Mesendoderm (in vitro differentiated cells): Measurements from ENCODE around the gene ZNF641.

Experiments used
- DNase-seq: peaks from one replicate; pipeline ENCODE4 v3.0.0; 2013
- H2AK5ac ChIP-seq: 2 replicates; pipeline ENCODE4 v1.6.1; 2013; ENCODE audit warnings: low read length, inconsistent platforms
- H2BK120ac ChIP-seq: 2 replicates; pipeline ENCODE4 v1.6.1; 2013; ENCODE audit warnings: low read depth, mild to moderate bottlenecking, low read length, moderate library complexity, mixed read lengths
- H2BK15ac ChIP-seq: replicated peaks from 2 replicates; pipeline ENCODE4 v1.6.1; 2013; ENCODE audit warnings: low read depth, mild to moderate bottlenecking, moderate library complexity
- H2BK5ac ChIP-seq: 2 replicates; pipeline ENCODE4 v1.6.1; 2013; ENCODE audit warnings: low read length, inconsistent platforms
- H3K18ac ChIP-seq: 2 replicates; pipeline ENCODE4 v1.6.1; 2013; ENCODE audit warnings: mild to moderate bottlenecking, low read length, mixed read lengths
- H3K23ac ChIP-seq: one replicate; pipeline ENCODE4 v1.6.1; 2013; ENCODE audit warnings: low read length
- H3K27ac ChIP-seq: 2 replicates; pipeline ENCODE4 v1.5.1; 2013; ENCODE audit warnings: low read depth, mild to moderate bottlenecking, inconsistent platforms, low read length, moderate library complexity
- H3K27me3 ChIP-seq: 2 replicates; pipeline ENCODE4 v1.6.1; 2013; ENCODE audit warnings: low read length, control low read depth, mild to moderate bottlenecking, inconsistent platforms; ENCODE audit not compliant: insufficient read depth, poor library complexity
- H3K36me3 ChIP-seq: 2 replicates; pipeline ENCODE4 v1.6.1; 2013; ENCODE audit warnings: low read length, inconsistent platforms; ENCODE audit not compliant: control insufficient read depth, insufficient read depth
- H3K4ac ChIP-seq: one replicate; pipeline ENCODE4 v1.6.1; 2013; ENCODE audit warnings: low read depth, mild to moderate bottlenecking, low read length, moderate library complexity
- H3K4me1 ChIP-seq: 2 replicates; pipeline ENCODE4 v1.6.1; 2013; ENCODE audit warnings: low read depth, low read length, inconsistent platforms; ENCODE audit not compliant: control insufficient read depth
- H3K4me2 ChIP-seq: 2 replicates; pipeline ENCODE4 v1.6.1; 2013; ENCODE audit warnings: low read length
- H3K4me3 ChIP-seq: 2 replicates; pipeline ENCODE4 v1.5.1; 2013; ENCODE audit warnings: mild to moderate bottlenecking, low read length
- H3K56ac ChIP-seq: one replicate; pipeline ENCODE4 v1.6.1; 2013; ENCODE audit warnings: low read length
- H3K79me1 ChIP-seq: 2 replicates; pipeline ENCODE4 v1.6.1; 2013; ENCODE audit warnings: low read length, inconsistent platforms
- H3K79me2 ChIP-seq: 2 replicates; pipeline ENCODE4 v1.6.1; 2013; ENCODE audit warnings: mild to moderate bottlenecking, low read length; ENCODE audit not compliant: control insufficient read depth, insufficient read depth
- H3K9ac ChIP-seq: 2 replicates; pipeline ENCODE4 v1.6.1; 2013; ENCODE audit warnings: low read length, inconsistent platforms
- H4K5ac ChIP-seq: one replicate; pipeline ENCODE4 v1.6.1; 2013; ENCODE audit warnings: low read length
- H4K8ac ChIP-seq: one replicate; pipeline ENCODE4 v1.6.1; 2013; ENCODE audit warnings: low read depth, mild to moderate bottlenecking, control low read depth, low read length, moderate library complexity
- WGBS: extraction: QIAGEN DNeasy Blood & Tissue Kit; methylation state at CpG from one replicate; pipeline ENCODE4 v1.1.7; 2013; ENCODE audit warnings: low lambda C conversion rate, missing lambda C conversion rate; ENCODE audit not compliant: insufficient coverage; ENCODE audit errors: extremely low coverage; 5-methylcytosine and 5-hydroxymethylcytosine counted together

ZNF641 gene

DNA sequence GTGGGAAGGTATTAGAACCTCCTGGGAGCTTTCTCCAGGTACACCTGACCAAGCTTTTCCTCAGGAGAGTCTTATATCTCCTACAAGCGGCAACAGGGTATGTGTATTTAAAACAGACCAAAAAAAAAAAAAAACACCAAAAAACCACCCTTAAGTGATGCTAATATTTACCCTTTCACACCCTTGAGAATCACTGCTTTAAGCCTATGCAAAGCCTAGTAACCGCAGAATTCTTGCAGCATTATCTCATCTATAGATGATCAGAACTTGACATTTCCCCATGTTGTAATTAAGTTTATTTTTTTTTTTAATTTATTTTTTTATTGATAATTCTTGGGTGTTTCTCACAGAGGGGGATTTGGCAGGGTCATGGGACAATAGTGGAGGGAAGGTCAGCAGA lies 19.3 kb downstream of the ZNF641 start:
- Histone ChIP-seq H2AK5ac (no peak overlapping the region), H2BK5ac (no peak overlapping the region), H3K56ac (no peak overlapping the region), H3K79me2 (no peaks in the 10 kb centered on the region), H4K8ac (no peak overlapping the region), H3K4me2 (no peak overlapping the region), H3K27me3 (no peaks in the 10 kb centered on the region), H3K27ac (no peak overlapping the region), H3K4ac (no peak overlapping the region), H2BK120ac (no peak overlapping the region), H4K5ac (no peak overlapping the region), H3K23ac (no peak overlapping the region), H2BK15ac (no peak overlapping the region), H3K4me1 (no peaks in the 10 kb centered on the region), H3K36me3 (no peaks in the 10 kb centered on the region), H3K9ac (no peak overlapping the region), H3K79me1 (no peaks in the 10 kb centered on the region), H3K18ac (no peak overlapping the region), H3K4me3 (no peak overlapping the region)
- DNase-seq = no peak
- no CpG with 5 or more reads among the region's 2 CpGs for WGBS

DNA sequence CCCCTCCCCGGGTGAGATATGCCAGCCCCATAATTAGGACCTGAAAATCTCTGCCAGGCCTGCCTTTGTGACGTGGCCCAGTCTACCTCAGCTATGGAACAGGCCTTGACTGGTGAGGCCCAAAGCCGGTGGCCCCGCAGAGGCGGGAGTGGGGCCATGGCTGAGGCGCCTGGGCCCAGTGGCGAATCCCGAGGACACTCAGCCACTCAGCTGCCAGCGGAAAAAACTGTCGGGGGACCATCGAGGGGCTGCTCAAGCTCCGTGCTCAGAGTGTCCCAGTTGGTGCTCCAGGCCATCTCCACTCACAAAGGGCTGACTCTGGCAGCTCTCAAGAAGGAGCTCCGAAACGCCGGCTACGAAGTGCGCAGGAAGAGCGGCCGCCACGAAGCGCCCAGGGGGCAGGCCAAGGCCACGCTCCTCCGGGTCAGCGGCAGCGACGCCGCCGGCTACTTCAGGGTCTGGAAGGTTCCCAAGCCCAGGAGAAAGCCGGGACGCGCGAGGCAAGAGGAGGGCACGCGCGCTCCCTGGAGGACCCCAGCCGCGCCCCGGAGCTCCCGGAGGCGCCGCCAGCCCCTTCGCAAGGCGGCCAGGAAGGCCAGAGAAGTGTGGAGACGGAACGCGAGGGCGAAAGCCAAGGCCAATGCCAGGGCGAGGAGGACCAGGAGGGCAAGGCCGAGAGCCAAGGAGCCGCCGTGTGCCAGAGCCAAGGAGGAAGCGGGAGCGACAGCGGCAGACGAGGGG lies 21.4 kb downstream of the ZNF641 start:
- no peak overlapping the region for H3K27ac ChIP-seq
- H4K5ac ChIP-seq = no peak overlapping the region
- no peak overlapping the region for H3K56ac ChIP-seq
- H3K18ac ChIP-seq = no peak overlapping the region
- H2AK5ac ChIP-seq = no peak overlapping the region
- no peak overlapping the region for H2BK120ac ChIP-seq
- WGBS = no CpG with 5 or more reads among the region's 55 CpGs
- no peaks in the 10 kb centered on the region for H3K79me2 ChIP-seq
- no peak overlapping the region for H3K4me2 ChIP-seq
- H3K9ac ChIP-seq = no peak overlapping the region
- no peak overlapping the region for H2BK5ac ChIP-seq
- H2BK15ac ChIP-seq = no peak overlapping the region
- H3K23ac ChIP-seq = no peak overlapping the region
- H4K8ac ChIP-seq = no peak overlapping the region
- H3K79me1 ChIP-seq = no peaks in the 10 kb centered on the region
- H3K27me3 ChIP-seq = no peaks in the 10 kb centered on the region
- DNase-seq = no peak
- H3K4me1 ChIP-seq = no peaks in the 10 kb centered on the region
- no peaks in the 10 kb centered on the region for H3K36me3 ChIP-seq
- H3K4me3 ChIP-seq = no peak overlapping the region
- no peak overlapping the region for H3K4ac ChIP-seq

GRCh38 chr12:48316491-48316890 lies 34.2 kb downstream of the ZNF641 start:
- Histone ChIP-seq H3K23ac (no peak overlapping the region), H3K36me3 (no peaks in the 10 kb centered on the region)

GRCh38 chr12:48311313-48311712 lies 39.4 kb downstream of the ZNF641 start:
- no peak overlapping the region for H3K18ac ChIP-seq
- H3K9ac ChIP-seq = no peak overlapping the region
- H2BK5ac ChIP-seq = no peak overlapping the region
- H4K5ac ChIP-seq = no peak overlapping the region
- no peak overlapping the region for H2BK120ac ChIP-seq
- no peak overlapping the region for H3K27ac ChIP-seq
- no peaks in the 10 kb centered on the region for H3K79me1 ChIP-seq
- no peak overlapping the region for H3K4me3 ChIP-seq
- no peaks in the 10 kb centered on the region for H3K79me2 ChIP-seq
- H3K4me2 ChIP-seq = no peak overlapping the region
- H3K4me1 ChIP-seq = no peaks in the 10 kb centered on the region
- H2AK5ac ChIP-seq = no peak overlapping the region
- H3K56ac ChIP-seq = no peak overlapping the region
- H4K8ac ChIP-seq = no peak overlapping the region
- no peak overlapping the region for H2BK15ac ChIP-seq
- no peak overlapping the region for H3K23ac ChIP-seq
- no peaks in the 10 kb centered on the region for H3K27me3 ChIP-seq
- WGBS = no CpG with 5 or more reads among the region's 3 CpGs
- DNase-seq = no peak
- H3K4ac ChIP-seq = no peak overlapping the region
- H3K36me3 ChIP-seq = no peaks in the 10 kb centered on the region

More at GRCh38 chr12:48316491-48316890, 34.2 kb downstream of the ZNF641 start:
- no peak overlapping the region for H3K56ac ChIP-seq
- WGBS = no CpG with 5 or more reads among the region's 2 CpGs
- H2BK15ac ChIP-seq = no peak overlapping the region
- no peaks in the 10 kb centered on the region for H3K79me2 ChIP-seq
- H4K8ac ChIP-seq = no peak overlapping the region
- no peak overlapping the region for H4K5ac ChIP-seq
- H3K79me1 ChIP-seq = no peaks in the 10 kb centered on the region
- H3K4ac ChIP-seq = no peak overlapping the region
- H3K27me3 ChIP-seq = no peaks in the 10 kb centered on the region
- H2BK120ac ChIP-seq = no peak overlapping the region
- H2AK5ac ChIP-seq = no peak overlapping the region
- H3K4me2 ChIP-seq = no peak overlapping the region
- H2BK5ac ChIP-seq = no peak overlapping the region
- no peaks in the 10 kb centered on the region for H3K4me1 ChIP-seq
- no peak overlapping the region for H3K4me3 ChIP-seq
- no peak overlapping the region for H3K9ac ChIP-seq
- no peak overlapping the region for H3K18ac ChIP-seq
- no peak overlapping the region for H3K27ac ChIP-seq
- no peak for DNase-seq

DNA sequence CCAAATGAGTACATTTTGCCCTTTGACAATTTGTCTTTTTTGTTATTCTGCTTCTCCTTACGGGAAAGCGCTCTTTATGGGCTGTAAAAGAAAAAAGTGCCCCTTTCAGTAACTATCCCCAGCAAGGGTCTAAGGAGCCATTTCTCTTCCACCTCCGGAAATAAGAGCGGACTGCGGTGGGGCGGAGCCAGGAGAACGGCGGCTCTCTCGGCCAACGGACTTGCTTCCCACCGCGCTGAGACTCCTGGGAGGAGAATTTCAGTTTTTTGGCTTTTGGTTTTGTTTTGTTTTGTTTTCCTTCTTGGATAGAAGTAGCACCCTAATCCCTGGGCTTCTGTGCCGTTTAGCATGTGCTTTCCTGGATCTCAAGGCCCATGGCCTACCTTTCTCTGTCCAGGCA lies 43.5 kb downstream of the ZNF641 start:
- no peaks in the 10 kb centered on the region for H3K79me2 ChIP-seq
- no peak overlapping the region for H3K56ac ChIP-seq
- no CpG with 5 or more reads among the region's 13 CpGs for WGBS
- no peaks in the 10 kb centered on the region for H3K36me3 ChIP-seq
- no peaks in the 10 kb centered on the region for H3K27me3 ChIP-seq
- no peaks in the 10 kb centered on the region for H3K4me1 ChIP-seq
- no peak overlapping the region for H2BK15ac ChIP-seq
- H4K5ac ChIP-seq = no peak overlapping the region
- H2AK5ac ChIP-seq = no peak overlapping the region
- no peak overlapping the region for H2BK5ac ChIP-seq
- H3K18ac ChIP-seq = no peak overlapping the region
- no peak overlapping the region for H3K4me2 ChIP-seq
- no peak overlapping the region for H2BK120ac ChIP-seq
- H3K9ac ChIP-seq = no peak overlapping the region
- no peak overlapping the region for H4K8ac ChIP-seq
- DNase-seq = no peak
- H3K27ac ChIP-seq = no peak overlapping the region
- H3K4me3 ChIP-seq = no peak overlapping the region
- H3K23ac ChIP-seq = no peak overlapping the region
- no peak overlapping the region for H3K4ac ChIP-seq
- H3K79me1 ChIP-seq = no peaks in the 10 kb centered on the region

- H3K56ac ChIP-seq = no peak overlapping the region
These were observed 45.5 kb downstream of the ZNF641 start for GRCh38 chr12:48305190-48305589.

More at GRCh38 chr12:48305190-48305589, 45.5 kb downstream of the ZNF641 start:
- H2BK5ac ChIP-seq = no peak overlapping the region
- H3K79me1 ChIP-seq = no peaks in the 10 kb centered on the region
- no peak for DNase-seq
- H3K4me2 ChIP-seq = no peak overlapping the region
- no peak overlapping the region for H3K9ac ChIP-seq
- H3K4ac ChIP-seq = no peak overlapping the region
- H2AK5ac ChIP-seq = no peak overlapping the region
- H2BK15ac ChIP-seq = no peak overlapping the region
- no peak overlapping the region for H4K8ac ChIP-seq
- no peaks in the 10 kb centered on the region for H3K4me1 ChIP-seq
- no peaks in the 10 kb centered on the region for H3K27me3 ChIP-seq
- no peaks in the 10 kb centered on the region for H3K79me2 ChIP-seq
- H3K23ac ChIP-seq = no peak overlapping the region
- no peak overlapping the region for H4K5ac ChIP-seq
- no peak overlapping the region for H3K18ac ChIP-seq
- WGBS = no CpG with 5 or more reads among the region's 2 CpGs
- H3K27ac ChIP-seq = no peak overlapping the region
- no peak overlapping the region for H2BK120ac ChIP-seq
- H3K36me3 ChIP-seq = no peaks in the 10 kb centered on the region
- H3K4me3 ChIP-seq = no peak overlapping the region
